ENCODE results near the gene IDH3G.

DNA sequence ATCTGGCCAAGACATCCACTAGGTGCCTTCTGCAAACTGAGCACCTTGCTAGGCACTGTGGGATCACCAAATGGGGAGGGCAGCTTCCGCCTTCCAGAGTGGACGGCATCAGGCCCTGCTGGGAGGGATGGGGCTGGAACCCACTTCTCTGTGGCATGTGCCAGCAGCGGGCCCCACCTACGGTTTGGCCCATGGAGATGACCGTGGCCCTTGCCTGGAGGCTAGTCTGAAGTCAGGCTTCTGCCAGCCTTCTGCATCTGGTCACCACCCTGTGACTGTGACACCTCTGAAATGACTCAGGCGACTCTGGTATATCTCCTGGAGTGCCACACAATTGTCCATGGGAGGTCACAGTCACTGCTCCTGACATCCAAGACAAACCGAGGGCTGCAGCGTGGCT is 7.5 kb upstream of the IDH3G start:
- no peak for TF ChIP-seq CTCF (IDR thresholded peaks at IDR 0.05)
- no peak for TF ChIP-seq POLR2A (IDR thresholded peaks at IDR 0.05)
- no peak for TF ChIP-seq POLR2AphosphoS5 (IDR thresholded peaks at IDR 0.05)
